Osteocyte (in vitro differentiated cells): ENCODE measurements around the gene TFAM. TPM values are rescaled to one million over a fixed set of nuclear protein-coding genes. Genes with fewer than 3 reads are reported as not detected.
A peak's percentile ranks its signal among the peaks of the same experiment; 100 is the strongest.
"Not testable (repeated sequence)": the region's sequence is repeated elsewhere in the genome, so short reads cannot be mapped to it uniquely, and the experiment has no call there.

Source experiments
- DNase-seq: peaks from one replicate; pipeline ENCODE4 v3.0.0; 2021; ENCODE audit warnings: mixed read lengths; ENCODE audit not compliant: unreplicated experiment; ENCODE audit errors: extremely low spot score
- H3K27ac Mint-ChIP-seq: one replicate; pipeline ENCODE4 v1.8.0; 2021; ENCODE audit warnings: mild to moderate bottlenecking, mixed read lengths; ENCODE audit not compliant: unreplicated experiment
- H3K27me3 Mint-ChIP-seq: one replicate; pipeline ENCODE4 v1.8.0; 2021; ENCODE audit warnings: mixed read lengths; ENCODE audit not compliant: unreplicated experiment
- H3K36me3 Mint-ChIP-seq: one replicate; pipeline ENCODE4 v1.8.0; 2021; ENCODE audit warnings: mixed read lengths; ENCODE audit not compliant: unreplicated experiment
- H3K4me1 Mint-ChIP-seq: one replicate; pipeline ENCODE4 v1.8.0; 2021; ENCODE audit warnings: mixed read lengths; ENCODE audit not compliant: unreplicated experiment
- H3K4me3 Mint-ChIP-seq: one replicate; pipeline ENCODE4 v1.8.0; 2021; ENCODE audit warnings: mild to moderate bottlenecking, moderate library complexity, mixed read lengths; ENCODE audit not compliant: unreplicated experiment
- H3K9me3 Mint-ChIP-seq: one replicate; pipeline ENCODE4 v1.8.0; 2021; ENCODE audit warnings: mixed read lengths; ENCODE audit not compliant: unreplicated experiment
- total RNA-seq: library from RNA; stranded (reverse); gene quantifications from 2 replicates; pipeline ENCODE4 v1.2.1, GENCODE V29; 2021
- TF ChIP-seq, protein P1 (sequence below): fragments of 200-600 bp; sonication (generic); IDR thresholded peaks from 2 replicates; pipeline ENCODE4 v1.5.0; 2021; ENCODE audit warnings: antibody characterized with exemption, mild to moderate bottlenecking, moderate library complexity

The TFAM gene
- total RNA-seq, 1 donor from 2014 or later = 19.6 TPM

GRCh38 chr10:58412502-58412961, 27.3 kb downstream of the TFAM start:
- H3K4me1 Mint-ChIP-seq = peaks cover 23% of the 10 kb centered on the region
- H3K4me3 Mint-ChIP-seq = no peak overlapping the region
- H3K9me3 Mint-ChIP-seq = no peaks in the 10 kb centered on the region
- H3K27ac Mint-ChIP-seq = no peak overlapping the region
- TF ChIP-seq, protein P1, sequence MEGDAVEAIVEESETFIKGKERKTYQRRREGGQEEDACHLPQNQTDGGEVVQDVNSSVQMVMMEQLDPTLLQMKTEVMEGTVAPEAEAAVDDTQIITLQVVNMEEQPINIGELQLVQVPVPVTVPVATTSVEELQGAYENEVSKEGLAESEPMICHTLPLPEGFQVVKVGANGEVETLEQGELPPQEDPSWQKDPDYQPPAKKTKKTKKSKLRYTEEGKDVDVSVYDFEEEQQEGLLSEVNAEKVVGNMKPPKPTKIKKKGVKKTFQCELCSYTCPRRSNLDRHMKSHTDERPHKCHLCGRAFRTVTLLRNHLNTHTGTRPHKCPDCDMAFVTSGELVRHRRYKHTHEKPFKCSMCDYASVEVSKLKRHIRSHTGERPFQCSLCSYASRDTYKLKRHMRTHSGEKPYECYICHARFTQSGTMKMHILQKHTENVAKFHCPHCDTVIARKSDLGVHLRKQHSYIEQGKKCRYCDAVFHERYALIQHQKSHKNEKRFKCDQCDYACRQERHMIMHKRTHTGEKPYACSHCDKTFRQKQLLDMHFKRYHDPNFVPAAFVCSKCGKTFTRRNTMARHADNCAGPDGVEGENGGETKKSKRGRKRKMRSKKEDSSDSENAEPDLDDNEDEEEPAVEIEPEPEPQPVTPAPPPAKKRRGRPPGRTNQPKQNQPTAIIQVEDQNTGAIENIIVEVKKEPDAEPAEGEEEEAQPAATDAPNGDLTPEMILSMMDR = peak; percentile 9
- H3K36me3 Mint-ChIP-seq = peaks cover 2% of the 10 kb centered on the region
- H3K27me3 Mint-ChIP-seq = peaks cover 6% of the 10 kb centered on the region
- no peak for DNase-seq

DNA sequence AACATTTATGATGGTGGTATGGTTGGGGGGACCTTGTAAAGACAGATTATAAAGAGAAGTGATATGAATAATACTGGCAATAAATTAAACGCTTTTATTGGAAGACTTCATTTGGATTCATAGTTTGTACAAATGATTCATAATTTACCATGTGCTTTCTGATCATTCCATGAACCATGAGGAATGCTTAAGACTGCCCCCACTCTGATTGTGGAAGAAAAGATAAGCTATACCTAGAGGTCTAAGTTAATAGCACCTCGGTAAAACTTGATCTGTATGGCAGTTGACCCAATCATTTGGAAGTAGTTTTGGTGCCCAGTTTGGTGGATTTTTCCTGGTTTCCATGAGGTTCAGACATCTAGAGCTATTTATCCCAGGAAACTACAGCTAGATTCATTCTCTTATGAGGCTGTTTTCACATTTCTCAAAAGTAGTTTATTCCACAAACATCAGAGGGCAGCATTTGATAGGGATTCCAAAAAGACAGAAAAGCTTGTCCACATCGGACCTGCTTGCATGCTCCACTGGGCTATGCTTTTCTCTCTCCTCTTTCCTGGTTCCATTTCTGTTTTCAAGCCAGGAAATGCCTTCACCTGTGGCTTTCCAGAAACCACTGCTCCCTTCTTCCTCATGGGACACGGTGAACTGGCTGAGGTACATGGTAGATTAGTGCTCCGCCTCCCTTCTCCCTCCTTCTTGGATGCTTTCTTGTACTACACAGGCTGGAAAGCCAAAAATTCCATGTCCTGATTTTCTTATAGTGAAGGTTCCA, 29.2 kb downstream of the TFAM start:
- Mint-ChIP-seq H3K27me3 (no peaks in the 10 kb centered on the region), H3K36me3 (peaks cover 2% of the 10 kb centered on the region), H3K4me3 (no peak overlapping the region), H3K4me1 (peaks cover 23% of the 10 kb centered on the region), H3K27ac (no peak overlapping the region), H3K9me3 (no peaks in the 10 kb centered on the region)
- TF ChIP-seq, protein P1 = peak; percentile 76
- DNase-seq = no peak

DNA sequence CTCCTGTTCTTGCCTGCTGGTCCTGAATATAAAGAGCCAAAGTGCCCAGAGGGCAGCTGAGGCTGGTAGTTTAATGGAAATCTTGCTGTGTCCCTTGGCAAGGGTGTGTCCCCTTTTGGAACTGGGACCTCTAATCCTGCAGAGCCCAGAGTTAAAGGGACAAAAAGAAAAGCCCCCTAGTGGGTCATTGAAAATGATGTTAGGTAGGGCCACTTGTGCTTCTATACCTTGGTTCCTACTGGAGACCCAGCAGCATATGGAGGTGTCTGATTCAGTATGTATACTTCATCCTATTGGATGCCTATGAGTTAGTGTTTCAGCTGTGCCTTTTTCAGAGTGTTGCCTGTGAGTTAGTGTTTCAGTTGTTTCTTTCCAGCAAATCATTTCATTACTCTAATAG, 30.5 kb downstream of the TFAM start:
- H3K36me3 Mint-ChIP-seq = peaks cover 2% of the 10 kb centered on the region
- no peak overlapping the region for H3K27ac Mint-ChIP-seq
- TF ChIP-seq, protein P1 = no peak
- no peak for DNase-seq
- H3K4me1 Mint-ChIP-seq = peaks cover 23% of the 10 kb centered on the region
- H3K27me3 Mint-ChIP-seq = no peaks in the 10 kb centered on the region
- H3K4me3 Mint-ChIP-seq = no peak overlapping the region
- no peaks in the 10 kb centered on the region for H3K9me3 Mint-ChIP-seq

- not testable (repeated sequence) for DNase-seq, H3K4me3 Mint-ChIP-seq, H3K27me3 Mint-ChIP-seq, H3K27ac Mint-ChIP-seq, H3K36me3 Mint-ChIP-seq
- Mint-ChIP-seq H3K4me1 (peaks cover 12% of the 10 kb centered on the region), H3K9me3 (peaks cover 13% of the 10 kb centered on the region)
These were observed 32.7 kb downstream of the TFAM start for GRCh38 chr10:58417902-58418301.

DNA sequence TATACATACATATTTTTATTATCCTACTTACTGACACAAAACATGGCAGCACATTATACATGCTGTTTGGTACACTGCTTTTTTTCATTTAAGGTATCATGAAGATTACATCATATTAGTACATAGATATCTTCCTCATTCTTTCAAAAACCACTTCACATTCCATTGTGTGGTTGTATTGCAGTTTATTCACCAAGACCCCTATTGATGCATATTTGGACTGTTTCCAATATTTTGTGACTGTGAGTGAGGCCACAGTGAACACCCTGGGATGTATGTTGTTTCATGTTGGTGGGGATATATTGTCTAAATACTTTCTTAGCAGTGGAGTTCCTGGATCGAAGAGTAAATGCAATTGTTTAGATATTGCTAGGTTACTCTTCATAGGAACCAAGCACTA, 39.0 kb downstream of the TFAM start:
- H3K36me3 Mint-ChIP-seq = peaks cover 4% of the 10 kb centered on the region
- H3K4me1 Mint-ChIP-seq = peaks cover 1% of the 10 kb centered on the region
- H3K27ac Mint-ChIP-seq = no peak overlapping the region
- no peak overlapping the region for H3K4me3 Mint-ChIP-seq
- DNase-seq = no peak
- H3K27me3 Mint-ChIP-seq = peaks cover 3% of the 10 kb centered on the region
- TF ChIP-seq, protein P1 = no peak
- peaks cover 22% of the 10 kb centered on the region for H3K9me3 Mint-ChIP-seq

GRCh38 chr10:58428436-58428835, 43.2 kb downstream of the TFAM start:
- H3K27ac Mint-ChIP-seq, H3K4me3 Mint-ChIP-seq, H3K36me3 Mint-ChIP-seq, H3K27me3 Mint-ChIP-seq, DNase-seq: not testable (repeated sequence)
- H3K4me1 Mint-ChIP-seq = peaks cover 12% of the 10 kb centered on the region
- peaks cover 14% of the 10 kb centered on the region for H3K9me3 Mint-ChIP-seq
